Diencephalon (tissue), 1 donor: Measurements from ENCODE around the gene ZNF568. TPM values are rescaled to one million over a fixed set of nuclear protein-coding genes. Genes with fewer than 3 reads are reported as not detected.

Source experiments
- total RNA-seq: library from RNA; depleted of rRNA; stranded (reverse); fragments of >200 nt; gene quantifications from one replicate; pipeline ENCODE4 v1.2.3, GENCODE V29; 2014

ZNF568 gene
- total RNA-seq: 39.2 TPM

DNA sequence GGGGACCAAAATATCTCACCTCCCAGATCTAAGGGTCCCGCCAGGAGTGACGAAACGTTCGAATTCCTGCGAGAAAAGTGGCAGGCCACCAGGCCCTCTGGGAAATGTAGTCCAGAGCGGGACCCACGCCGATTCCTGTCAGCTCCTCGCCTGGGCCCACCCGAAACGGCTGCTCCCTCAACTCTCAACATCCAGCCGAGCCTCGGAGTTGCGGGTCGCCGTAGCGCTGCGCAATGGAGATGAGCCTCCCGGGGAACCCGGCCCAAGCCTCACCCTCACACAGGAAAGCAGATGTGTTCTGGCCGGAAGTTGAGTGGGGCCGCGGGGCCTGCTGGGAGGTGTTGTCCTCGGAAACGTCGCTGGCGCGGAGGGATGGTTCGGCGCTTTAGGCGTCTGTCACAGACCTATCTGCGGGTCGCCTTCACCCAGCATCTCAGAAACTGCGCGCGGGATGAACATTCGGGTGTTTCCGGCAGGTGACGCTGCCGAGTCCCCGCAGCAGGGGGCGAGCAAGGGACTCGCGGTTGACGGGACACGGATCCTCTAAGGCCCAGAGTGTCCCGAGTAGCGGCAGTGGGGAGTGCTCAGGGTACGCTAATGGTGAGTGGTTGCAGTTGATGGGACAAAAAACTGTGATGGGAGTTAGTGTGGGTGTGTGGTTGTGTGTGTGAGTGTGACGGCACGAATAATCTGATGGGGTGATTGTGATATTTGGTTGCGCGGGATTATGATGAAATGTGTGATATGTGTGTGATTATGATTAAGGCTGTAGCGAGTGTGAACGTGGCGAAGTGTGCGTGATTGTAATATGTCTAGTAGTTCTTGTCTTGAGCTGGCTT is at the start of gene ZNF568, which contains the start of gene ZNF829:
Gene ZNF568, plus strand, starts transcription at position 341 of the 839 bp plus-strand sequence. CDS start 6,439 bp downstream, outside the sequence.
Gene ZNF829, minus strand, starts transcription at position 300 of the 839 bp plus-strand sequence. CDS start 1,124 bp downstream, outside the sequence.

Other genes starting within 250 kb of the ZNF568 start
- 42.2 TPM for gene ZNF461, start 249.5 kb upstream of the ZNF568 start, total RNA-seq
- 21.0 TPM for gene ZNF567, start 228.7 kb upstream of the ZNF568 start, total RNA-seq
- 7.6 TPM for gene ZNF850, start 143.5 kb upstream of the ZNF568 start, total RNA-seq
- gene ZNF790, start 77.9 kb upstream of the ZNF568 start, total RNA-seq: 21.5 TPM
- 22.8 TPM for gene ZNF345, start 65.5 kb upstream of the ZNF568 start, total RNA-seq
- gene ZNF829, start within 50 bp of the ZNF568 start, total RNA-seq: 8.3 TPM
- gene ZNF420, start 162.1 kb downstream of the ZNF568 start, total RNA-seq: 61.6 TPM